KMS-11 (cell line): Measurements from ENCODE around the gene SLC26A8.

ENCODE experiments used
- H2AFZ ChIP-seq: fragments of 200-600 bp; sonication (generic); 2 replicates; pipeline ENCODE4 v1.6.1; 2016; ENCODE audit warnings: antibody characterized with exemption, mixed run types, low read depth
- H3K27ac ChIP-seq: fragments of 200-600 bp; sonication (generic); 2 replicates; pipeline ENCODE4 v1.6.1; 2016; ENCODE audit warnings: mild to moderate bottlenecking, mixed run types
- H3K27me3 ChIP-seq: fragments of 200-600 bp; sonication (generic); 2 replicates; pipeline ENCODE4 v1.6.1; 2017; ENCODE audit warnings: mild to moderate bottlenecking, low read depth, mixed run types, moderate library complexity; ENCODE audit not compliant: insufficient read depth
- H3K36me3 ChIP-seq: fragments of 200-600 bp; sonication (generic); 2 replicates; pipeline ENCODE4 v1.6.1; 2017; ENCODE audit warnings: mild to moderate bottlenecking, mixed run types; ENCODE audit not compliant: insufficient read depth
- H3K4me1 ChIP-seq: fragments of 200-600 bp; sonication (generic); 2 replicates; pipeline ENCODE4 v1.6.1; 2016; ENCODE audit warnings: mild to moderate bottlenecking, low read depth, mixed run types; ENCODE audit not compliant: poor library complexity, severe bottlenecking
- H3K4me2 ChIP-seq: fragments of 200-600 bp; sonication (generic); 2 replicates; pipeline ENCODE4 v1.7.0; 2016; ENCODE audit warnings: mild to moderate bottlenecking, mixed run types
- H3K4me3 ChIP-seq: fragments of 200-600 bp; sonication (generic); IDR thresholded peaks from 2 replicates; pipeline ENCODE4 v1.6.1; 2017; ENCODE audit warnings: low read depth, low read length, mixed read lengths; ENCODE audit not compliant: insufficient read depth
- H3K79me2 ChIP-seq: fragments of 200-600 bp; sonication (generic); 2 replicates; pipeline ENCODE4 v1.6.1; 2016; ENCODE audit warnings: low read depth, mixed run types; ENCODE audit not compliant: insufficient read depth
- H3K9ac ChIP-seq: fragments of 200-600 bp; sonication (generic); 2 replicates; pipeline ENCODE4 v1.6.1; 2016; ENCODE audit warnings: mild to moderate bottlenecking, mixed run types
- H4K20me1 ChIP-seq: fragments of 200-600 bp; sonication (generic); 2 replicates; pipeline ENCODE4 v1.6.1; 2016; ENCODE audit warnings: mild to moderate bottlenecking, mixed run types; ENCODE audit not compliant: insufficient read depth
- TF ChIP-seq, protein P1 (sequence below): fragments of 200-600 bp; sonication (generic); conservative IDR thresholded peaks from 2 replicates; pipeline ENCODE4 v1.6.1; 2017; ENCODE audit warnings: low read depth, mild to moderate bottlenecking, antibody characterized with exemption, low read length, moderate library complexity, mixed read lengths

SLC26A8 gene

GRCh38 chr6:35955521-35955920, 68.9 kb downstream of the SLC26A8 start:
- H4K20me1 ChIP-seq = no peaks in the 10 kb centered on the region
- no peaks in the 10 kb centered on the region for H3K27me3 ChIP-seq
- no peak overlapping the region for H3K9ac ChIP-seq
- H3K4me1 ChIP-seq = peaks cover 11% of the 10 kb centered on the region
- no peak overlapping the region for H3K27ac ChIP-seq
- no peak overlapping the region for H3K4me3 ChIP-seq
- H3K36me3 ChIP-seq = no peaks in the 10 kb centered on the region
- H3K4me2 ChIP-seq = no peak overlapping the region
- H2AFZ ChIP-seq = no peak overlapping the region
- no peaks in the 10 kb centered on the region for H3K79me2 ChIP-seq
- TF ChIP-seq, protein P1, sequence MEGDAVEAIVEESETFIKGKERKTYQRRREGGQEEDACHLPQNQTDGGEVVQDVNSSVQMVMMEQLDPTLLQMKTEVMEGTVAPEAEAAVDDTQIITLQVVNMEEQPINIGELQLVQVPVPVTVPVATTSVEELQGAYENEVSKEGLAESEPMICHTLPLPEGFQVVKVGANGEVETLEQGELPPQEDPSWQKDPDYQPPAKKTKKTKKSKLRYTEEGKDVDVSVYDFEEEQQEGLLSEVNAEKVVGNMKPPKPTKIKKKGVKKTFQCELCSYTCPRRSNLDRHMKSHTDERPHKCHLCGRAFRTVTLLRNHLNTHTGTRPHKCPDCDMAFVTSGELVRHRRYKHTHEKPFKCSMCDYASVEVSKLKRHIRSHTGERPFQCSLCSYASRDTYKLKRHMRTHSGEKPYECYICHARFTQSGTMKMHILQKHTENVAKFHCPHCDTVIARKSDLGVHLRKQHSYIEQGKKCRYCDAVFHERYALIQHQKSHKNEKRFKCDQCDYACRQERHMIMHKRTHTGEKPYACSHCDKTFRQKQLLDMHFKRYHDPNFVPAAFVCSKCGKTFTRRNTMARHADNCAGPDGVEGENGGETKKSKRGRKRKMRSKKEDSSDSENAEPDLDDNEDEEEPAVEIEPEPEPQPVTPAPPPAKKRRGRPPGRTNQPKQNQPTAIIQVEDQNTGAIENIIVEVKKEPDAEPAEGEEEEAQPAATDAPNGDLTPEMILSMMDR = no peak

DNA sequence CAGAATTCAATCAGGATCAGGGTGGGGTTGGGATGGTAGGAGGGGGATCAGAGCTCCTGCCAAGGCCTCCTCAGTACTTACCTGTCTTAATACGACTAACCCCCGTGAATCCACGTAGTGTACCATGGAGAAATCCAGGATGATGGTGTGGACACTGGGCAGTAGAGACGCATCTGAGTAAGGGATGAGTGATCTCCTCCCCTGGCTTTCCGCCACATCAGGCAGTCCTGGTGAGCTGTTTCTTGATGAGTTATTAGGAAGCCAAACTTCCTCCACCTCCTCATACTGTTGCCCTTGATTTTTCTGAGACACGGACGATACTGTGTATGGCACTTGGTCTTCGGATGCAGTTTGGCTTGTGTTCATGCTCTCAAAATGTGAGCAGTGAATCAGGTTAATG, 69.4 kb downstream of the SLC26A8 start:
- Histone ChIP-seq H3K79me2 (no peaks in the 10 kb centered on the region), H4K20me1 (no peaks in the 10 kb centered on the region), H3K27me3 (no peaks in the 10 kb centered on the region), H2AFZ (no peak overlapping the region), H3K9ac (no peak overlapping the region), H3K27ac (no peak overlapping the region), H3K4me2 (no peak overlapping the region), H3K4me3 (no peak overlapping the region), H3K36me3 (no peaks in the 10 kb centered on the region), H3K4me1 (peaks cover 11% of the 10 kb centered on the region)
- TF ChIP-seq, protein P1 = no peak

DNA sequence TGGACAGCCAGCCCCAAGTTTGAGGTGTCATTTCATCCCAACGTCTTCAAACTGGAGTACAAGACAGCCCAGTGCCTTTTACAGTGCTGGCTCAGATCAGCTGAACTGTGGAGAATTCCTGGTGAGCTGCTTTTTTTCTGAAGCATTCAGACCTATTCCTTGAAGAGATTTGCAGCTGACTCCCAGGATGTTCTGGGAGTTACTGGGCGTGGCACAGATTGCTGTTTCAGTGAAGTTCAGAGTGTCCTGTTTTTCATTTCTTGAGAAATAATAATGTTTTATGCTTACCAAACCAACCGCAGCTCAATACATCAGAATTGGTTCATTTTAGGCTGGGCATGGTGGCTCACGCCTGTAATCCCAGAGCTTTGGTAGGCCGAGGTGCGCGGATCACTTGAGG, 70.1 kb downstream of the SLC26A8 start:
- Histone ChIP-seq H4K20me1 (no peaks in the 10 kb centered on the region), H3K79me2 (no peaks in the 10 kb centered on the region), H3K36me3 (no peaks in the 10 kb centered on the region), H3K9ac (no peak overlapping the region), H3K4me3 (no peak overlapping the region), H3K4me1 (peaks cover 11% of the 10 kb centered on the region), H3K27ac (no peak overlapping the region), H3K4me2 (no peak overlapping the region), H3K27me3 (no peaks in the 10 kb centered on the region), H2AFZ (no peak overlapping the region)
- TF ChIP-seq, protein P1 = no peak

GRCh38 chr6:35948725-35949124, 75.7 kb downstream of the SLC26A8 start:
- Histone ChIP-seq H2AFZ (no peak overlapping the region), H3K4me1 (peaks cover 16% of the 10 kb centered on the region), H3K36me3 (no peaks in the 10 kb centered on the region), H3K9ac (no peak overlapping the region), H3K27ac (no peak overlapping the region), H4K20me1 (no peaks in the 10 kb centered on the region), H3K27me3 (no peaks in the 10 kb centered on the region), H3K4me3 (no peak overlapping the region), H3K79me2 (no peaks in the 10 kb centered on the region), H3K4me2 (no peak overlapping the region)
- TF ChIP-seq, protein P1 = no peak
